Lung (tissue), 12 donors: ENCODE data around the gene HOXC11. TPM values are rescaled to one million over a fixed set of nuclear protein-coding genes. Genes with fewer than 3 reads are reported as not detected.

Experiments used
- ATAC-seq: fragments of 200-7000 bp; cut with Tn5 transposase; one replicate; pipeline ENCODE4 v1.9.1; 2020; ENCODE audit warnings: moderate number of reproducible peaks; ENCODE audit not compliant: insufficient read depth, low FRiP score
- DNase-seq, 3 donors: peaks; one replicate each; pipeline ENCODE4 v3.0.0-alpha.2; 2013 to 2017
- H3K27ac ChIP-seq, 2 donors: one replicate each; pipeline ENCODE4 v1.5.1; 2013; ENCODE audit warnings: mild to moderate bottlenecking in 2 of 2, moderate library complexity in 2 of 2, control low read depth in 1 of 2, inconsistent platforms in 1 of 2, low read depth in 1 of 2, low read length in 1 of 2
- H3K27me3 ChIP-seq, 3 donors: one replicate each; pipeline ENCODE4 v1.5.1; 2013; ENCODE audit warnings: low read length in 2 of 3; ENCODE audit not compliant: control insufficient read depth in 3 of 3, insufficient read depth in 3 of 3
- H3K36me3 ChIP-seq, 4 donors: one replicate each; pipeline ENCODE4 v1.5.1; 2013; ENCODE audit warnings: low read length in 4 of 4, mild to moderate bottlenecking in 1 of 4, moderate library complexity in 1 of 4; ENCODE audit not compliant: control insufficient read depth in 4 of 4, insufficient read depth in 4 of 4
- H3K4me1 ChIP-seq, 5 donors: one replicate each; pipeline ENCODE4 v1.5.1; 2013; ENCODE audit warnings: low read length in 5 of 5, mild to moderate bottlenecking in 2 of 5, moderate library complexity in 1 of 5; ENCODE audit not compliant: control insufficient read depth in 5 of 5, insufficient read depth in 5 of 5
- H3K4me3 ChIP-seq: one replicate; pipeline ENCODE4 v1.5.1; 2013; ENCODE audit warnings: mild to moderate bottlenecking, control low read depth, moderate library complexity
- H3K9ac ChIP-seq, 2 donors: one replicate each; pipeline ENCODE4 v1.5.1; 2013; ENCODE audit warnings: low read length in 2 of 2, control low read depth in 1 of 2; ENCODE audit not compliant: insufficient read depth in 1 of 2
- H3K9me3 ChIP-seq, 4 donors: one replicate each; pipeline ENCODE4 v1.5.1; 2013; ENCODE audit warnings: low read length in 3 of 4, mild to moderate bottlenecking in 1 of 4, moderate library complexity in 1 of 4; ENCODE audit not compliant: control insufficient read depth in 4 of 4, insufficient read depth in 3 of 4
- whole genome bisulfite sequencing, 2 donors: extraction: QIAGEN DNeasy Blood & Tissue Kit; methylation state at CpG; one replicate each; pipeline ENCODE4 v1.1.7; 2013; 5-methylcytosine and 5-hydroxymethylcytosine counted together
- polyA plus RNA-seq, 2 donors: library from polyadenylated mRNA; stranded (reverse); fragments of 200-250 nt; gene quantifications; one replicate each; pipeline ENCODE4 v1.2.1, GENCODE V29; 2013
- total RNA-seq, 2 donors: library from RNA; depleted of rRNA in 1 of 2; stranded (reverse); fragments of >200 nt in 1 of 2; gene quantifications; one replicate each; pipeline ENCODE4 v1.2.1, GENCODE V29; 2014 to 2021
- TF ChIP-seq, protein P1 (sequence below): IDR thresholded peaks from 2 replicates; pipeline ENCODE4 v1.5.1; 2012; ENCODE audit warnings: mild to moderate bottlenecking; ENCODE audit errors: control extremely low read depth, extremely low read depth
- donor health status: control.
- donor health status: control.
- donor health status: Bipolar disorder and iron deficiency.
- donor health status: healthy.
- donor health status: DM: yes; HTN: yes; CAD: no.

Gene HOXC11
- total and polyA plus RNA-seq, 4 donors: not detected

DNA sequence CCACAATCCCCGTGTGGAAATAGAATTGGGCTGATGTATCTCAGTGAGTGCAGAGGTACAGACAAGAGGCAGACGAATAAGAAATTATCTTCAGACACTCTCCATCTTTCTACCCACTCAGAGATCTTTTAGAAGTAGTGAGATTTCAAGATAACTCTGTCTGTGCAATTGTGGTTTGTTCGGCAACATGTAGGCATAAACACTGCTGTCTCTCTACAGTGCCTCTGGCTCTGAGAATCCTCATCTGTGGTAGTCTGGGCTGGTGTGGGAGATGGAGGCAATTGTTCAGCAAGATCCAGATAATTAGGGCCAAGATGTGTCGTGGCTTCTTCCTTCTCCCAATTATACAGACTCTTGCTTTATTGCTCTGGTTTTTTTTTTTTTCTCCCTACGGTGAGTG, 31.2 kb upstream of the HOXC11 start:
- no peak for ATAC-seq
- DNase-seq: no peak
- H3K27ac ChIP-seq: no peak overlapping the region
- TF ChIP-seq, protein P1, sequence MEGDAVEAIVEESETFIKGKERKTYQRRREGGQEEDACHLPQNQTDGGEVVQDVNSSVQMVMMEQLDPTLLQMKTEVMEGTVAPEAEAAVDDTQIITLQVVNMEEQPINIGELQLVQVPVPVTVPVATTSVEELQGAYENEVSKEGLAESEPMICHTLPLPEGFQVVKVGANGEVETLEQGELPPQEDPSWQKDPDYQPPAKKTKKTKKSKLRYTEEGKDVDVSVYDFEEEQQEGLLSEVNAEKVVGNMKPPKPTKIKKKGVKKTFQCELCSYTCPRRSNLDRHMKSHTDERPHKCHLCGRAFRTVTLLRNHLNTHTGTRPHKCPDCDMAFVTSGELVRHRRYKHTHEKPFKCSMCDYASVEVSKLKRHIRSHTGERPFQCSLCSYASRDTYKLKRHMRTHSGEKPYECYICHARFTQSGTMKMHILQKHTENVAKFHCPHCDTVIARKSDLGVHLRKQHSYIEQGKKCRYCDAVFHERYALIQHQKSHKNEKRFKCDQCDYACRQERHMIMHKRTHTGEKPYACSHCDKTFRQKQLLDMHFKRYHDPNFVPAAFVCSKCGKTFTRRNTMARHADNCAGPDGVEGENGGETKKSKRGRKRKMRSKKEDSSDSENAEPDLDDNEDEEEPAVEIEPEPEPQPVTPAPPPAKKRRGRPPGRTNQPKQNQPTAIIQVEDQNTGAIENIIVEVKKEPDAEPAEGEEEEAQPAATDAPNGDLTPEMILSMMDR: no peak
- WGBS, 2 donors: 10 to 16% methylated on average over 5 of the region's 5 CpGs
- peaks cover 0 to 7% (median 0%) of the 10 kb centered on the region in 4 donors for H3K9me3 ChIP-seq
- no peak overlapping the region for H3K4me3 ChIP-seq
- H3K36me3 ChIP-seq: no peaks in the 10 kb centered on the region
- H3K27me3 ChIP-seq: peaks cover 20 to 95% (median 91%) of the 10 kb centered on the region in 3 donors
- H3K9ac ChIP-seq: no peak overlapping the region
- peaks cover 0 to 3% (median 0%) of the 10 kb centered on the region in 5 donors for H3K4me1 ChIP-seq

GRCh38 chr12:53942467-53942997, 30.4 kb upstream of the HOXC11 start:
- H3K9ac ChIP-seq: no peak overlapping the region
- no peak for ATAC-seq
- H3K4me3 ChIP-seq: no peak overlapping the region
- H3K36me3 ChIP-seq: no peaks in the 10 kb centered on the region
- H3K27ac ChIP-seq: no peak overlapping the region
- peaks cover 20 to 95% (median 91%) of the 10 kb centered on the region in 3 donors for H3K27me3 ChIP-seq
- H3K4me1 ChIP-seq: peaks cover 0 to 3% (median 0%) of the 10 kb centered on the region in 5 donors
- TF ChIP-seq, protein P1: no peak
- DNase-seq: peak in 1 of 3 donors; percentile 3
- WGBS, 2 donors: 16 to 17% methylated on average over 2 of the region's 2 CpGs
- H3K9me3 ChIP-seq: peaks cover 0 to 2% (median 0%) of the 10 kb centered on the region in 4 donors

DNA sequence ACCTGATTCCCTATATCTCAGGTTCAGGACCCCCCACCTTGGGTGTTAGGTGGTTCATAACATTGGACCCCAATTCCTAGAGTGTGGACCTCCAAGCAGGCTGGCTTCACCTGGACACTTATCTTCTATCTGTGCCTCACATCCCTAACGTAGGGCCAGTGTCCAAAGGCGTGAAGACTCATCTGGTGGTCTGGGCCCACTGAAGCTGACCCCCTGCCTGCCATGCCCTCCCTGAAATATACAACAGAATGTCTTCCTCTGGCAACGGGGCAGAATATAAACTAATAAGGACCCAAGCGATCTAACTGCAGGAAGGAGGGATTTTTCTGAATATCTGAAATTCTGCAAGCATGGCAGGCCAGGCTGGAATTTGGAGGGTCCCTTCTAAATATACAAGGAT, 28.7 kb upstream of the HOXC11 start:
- 12 to 14% methylated on average over 4 of the region's 4 CpGs for WGBS, 2 donors
- TF ChIP-seq, protein P1: no peak

More for the DNA sequence above, 28.7 kb upstream of the HOXC11 start:
- Histone ChIP-seq H3K27ac (no peak overlapping the region), H3K4me1 (peaks cover 0 to 3% (median 0%) of the 10 kb centered on the region in 5 donors), H3K27me3 (peaks cover 22 to 98% (median 95%) of the 10 kb centered on the region in 3 donors), H3K9ac (no peak overlapping the region), H3K36me3 (no peaks in the 10 kb centered on the region), H3K4me3 (no peak overlapping the region), H3K9me3 (no peaks in the 10 kb centered on the region)
- ATAC-seq (no peak), DNase-seq (no peak)
